Measurements from ENCODE around the gene SIN3A. TPM values are rescaled to one million over a fixed set of nuclear protein-coding genes. Genes with fewer than 3 reads are reported as not detected.
"Not testable (repeated sequence)": the region's sequence is repeated elsewhere in the genome, so short reads cannot be mapped to it uniquely, and the experiment has no call there.

Gene SIN3A
- total RNA-seq, 1 donor from 2014 or later: 54.0 TPM

GRCh38 chr15:75335705-75336355, 115.7 kb downstream of the SIN3A start, which contains the start of gene COMMD4:
Gene COMMD4, plus strand, starts transcription at chr15:75336063. Its CDS starts 27 bp downstream, at chr15:75336090.
- FAIRE-seq: no peak

GRCh38 chr15:75335313-75335704, 116.2 kb downstream of the SIN3A start:
- no peaks in the 10 kb centered on the region for H3K36me3 ChIP-seq (ENCODE audit: insufficient read depth, low read length)

More at GRCh38 chr15:75335705-75336355, 115.7 kb downstream of the SIN3A start, which contains the start of gene COMMD4:
- Histone ChIP-seq H4K20me1 (ENCODE audit: insufficient read depth, low read length) (no peaks in the 10 kb centered on the region), H2AFZ (ENCODE audit: low read depth, low read length) (peak within 1 kb of the TSS; percentile 93), H3K27me3 (ENCODE audit: insufficient read depth, low read length) (no peaks in the 10 kb centered on the region), H3K4me2 (ENCODE audit: low read length) (peak within 1 kb of the TSS; percentile 99), H3K9ac (ENCODE audit: low read length) (peak within 1 kb of the TSS; percentile 92), H3K4me3 (ENCODE audit: insufficient read depth, low read depth, low read length) (peak within 1 kb of the TSS; percentile 77), H3K27ac (ENCODE audit: low read depth, low read length) (peak within 1 kb of the TSS; percentile 72), H3K79me2 (ENCODE audit: insufficient read depth, low read length) (peaks cover 11% of the 10 kb centered on the region), H3K4me1 (ENCODE audit: insufficient read depth, low read length) (peaks cover 10% of the 10 kb centered on the region), H3K36me3 (ENCODE audit: insufficient read depth, low read length) (no peaks in the 10 kb centered on the region), H3K9me3 (ENCODE audit: insufficient read depth, low read depth, low read length) (no peaks in the 10 kb centered on the region)
- peaks cover 2% of the 10 kb centered on the region for H3K4me1 Mint-ChIP-seq (ENCODE audit: low read depth, unreplicated experiment)
- no peaks in the 10 kb centered on the region for H3K9me3 Mint-ChIP-seq (ENCODE audit: unreplicated experiment)
- peak; percentile 91 for DNase-seq (ENCODE audit: low read depth)
- peaks cover 9% of the 10 kb centered on the region for H3K36me3 Mint-ChIP-seq (ENCODE audit: low read depth, unreplicated experiment)
- peaks cover 7% of the 10 kb centered on the region for H3K27me3 Mint-ChIP-seq (ENCODE audit: low read depth, unreplicated experiment)
- H3K4me3 Mint-ChIP-seq (ENCODE audit: unreplicated experiment): peak within 1 kb of the TSS; percentile 96
- TF ChIP-seq EZH2 (IDR thresholded peaks at IDR 0.05; ENCODE audit: insufficient read depth, low read length): no peak
- TF ChIP-seq CTCF (IDR thresholded peaks at IDR 0.05; ENCODE audit: insufficient read depth, low read depth, low read length): no peak
- H3K27ac Mint-ChIP-seq (ENCODE audit: unreplicated experiment): peak within 1 kb of the TSS; percentile 85

GRCh38 chr15:75333654-75334419, 117.7 kb downstream of the SIN3A start:
- H3K9me3 Mint-ChIP-seq (ENCODE audit: unreplicated experiment); H3K4me3 ChIP-seq (ENCODE audit: insufficient read depth, low read depth, low read length); H3K4me1 Mint-ChIP-seq (ENCODE audit: low read depth, unreplicated experiment); H3K4me1 ChIP-seq (ENCODE audit: insufficient read depth, low read length); H3K36me3 ChIP-seq (ENCODE audit: insufficient read depth, low read length); DNase-seq (ENCODE audit: low read depth); H3K27me3 ChIP-seq (ENCODE audit: insufficient read depth, low read length); H3K9ac ChIP-seq (ENCODE audit: low read length); H3K27ac Mint-ChIP-seq (ENCODE audit: unreplicated experiment); H3K4me3 Mint-ChIP-seq (ENCODE audit: unreplicated experiment); H3K9me3 ChIP-seq (ENCODE audit: insufficient read depth, low read depth, low read length); FAIRE-seq; H3K27ac ChIP-seq (ENCODE audit: low read depth, low read length); H4K20me1 ChIP-seq (ENCODE audit: insufficient read depth, low read length); H3K27me3 Mint-ChIP-seq (ENCODE audit: low read depth, unreplicated experiment); H3K36me3 Mint-ChIP-seq (ENCODE audit: low read depth, unreplicated experiment); H3K4me2 ChIP-seq (ENCODE audit: low read length); H2AFZ ChIP-seq (ENCODE audit: low read depth, low read length): not testable (repeated sequence)
- peaks cover 11% of the 10 kb centered on the region for H3K79me2 ChIP-seq (ENCODE audit: insufficient read depth, low read length)

More at GRCh38 chr15:75335313-75335704, 116.2 kb downstream of the SIN3A start:
- Mint-ChIP-seq H3K9me3 (ENCODE audit: unreplicated experiment) (no peaks in the 10 kb centered on the region), H3K36me3 (ENCODE audit: low read depth, unreplicated experiment) (peaks cover 9% of the 10 kb centered on the region), H3K27me3 (ENCODE audit: low read depth, unreplicated experiment) (peaks cover 9% of the 10 kb centered on the region), H3K27ac (ENCODE audit: unreplicated experiment) (no peak overlapping the region), H3K4me3 (ENCODE audit: unreplicated experiment) (peak overlapping the region; percentile 96), H3K4me1 (ENCODE audit: low read depth, unreplicated experiment) (peaks cover 2% of the 10 kb centered on the region)
- FAIRE-seq (no peak), DNase-seq (ENCODE audit: low read depth) (no peak)
- no peak for TF ChIP-seq EZH2 (IDR thresholded peaks at IDR 0.05; ENCODE audit: insufficient read depth, low read length)
- no peaks in the 10 kb centered on the region for H3K9me3 ChIP-seq (ENCODE audit: insufficient read depth, low read depth, low read length)
- no peaks in the 10 kb centered on the region for H4K20me1 ChIP-seq (ENCODE audit: insufficient read depth, low read length)
- peak overlapping the region; percentile 92 for H3K9ac ChIP-seq (ENCODE audit: low read length)
- peak overlapping the region; percentile 77 for H3K4me3 ChIP-seq (ENCODE audit: insufficient read depth, low read depth, low read length)
- peak overlapping the region; percentile 93 for H2AFZ ChIP-seq (ENCODE audit: low read depth, low read length)
- H3K79me2 ChIP-seq (ENCODE audit: insufficient read depth, low read length): peaks cover 11% of the 10 kb centered on the region
- peaks cover 10% of the 10 kb centered on the region for H3K4me1 ChIP-seq (ENCODE audit: insufficient read depth, low read length)
- H3K4me2 ChIP-seq (ENCODE audit: low read length): peak overlapping the region; percentile 99
- H3K27ac ChIP-seq (ENCODE audit: low read depth, low read length): peak overlapping the region; percentile 72
- no peaks in the 10 kb centered on the region for H3K27me3 ChIP-seq (ENCODE audit: insufficient read depth, low read length)

- not testable (repeated sequence) for H3K9ac ChIP-seq (ENCODE audit: low read length); H3K4me1 ChIP-seq (ENCODE audit: insufficient read depth, low read length); H3K9me3 ChIP-seq (ENCODE audit: insufficient read depth, low read depth, low read length); H3K4me2 ChIP-seq (ENCODE audit: low read length); H3K27ac Mint-ChIP-seq (ENCODE audit: unreplicated experiment); H3K36me3 Mint-ChIP-seq (ENCODE audit: low read depth, unreplicated experiment); H2AFZ ChIP-seq (ENCODE audit: low read depth, low read length); H3K9me3 Mint-ChIP-seq (ENCODE audit: unreplicated experiment); H3K4me1 Mint-ChIP-seq (ENCODE audit: low read depth, unreplicated experiment); H3K27me3 ChIP-seq (ENCODE audit: insufficient read depth, low read length); DNase-seq (ENCODE audit: low read depth); H3K4me3 Mint-ChIP-seq (ENCODE audit: unreplicated experiment); FAIRE-seq; H4K20me1 ChIP-seq (ENCODE audit: insufficient read depth, low read length); H3K4me3 ChIP-seq (ENCODE audit: insufficient read depth, low read depth, low read length); H3K36me3 ChIP-seq (ENCODE audit: insufficient read depth, low read length); H3K27ac ChIP-seq (ENCODE audit: low read depth, low read length)
- H3K27me3 Mint-ChIP-seq (ENCODE audit: low read depth, unreplicated experiment): peaks cover 15% of the 10 kb centered on the region
- peaks cover 11% of the 10 kb centered on the region for H3K79me2 ChIP-seq (ENCODE audit: insufficient read depth, low read length)
Measured at GRCh38 chr15:75332093-75332492, 119.4 kb downstream of the SIN3A start.
